GM19463 (cell line): ENCODE measurements around the gene ENTREP1.
A peak's percentile ranks its signal among the peaks of the same experiment; 100 is the strongest.
"Not testable (repeated sequence)": the region's sequence is repeated elsewhere in the genome, so short reads cannot be mapped to it uniquely, and the experiment has no call there.

Experiments
- ATAC-seq: cut with Tn5 transposase; IDR thresholded peaks from one replicate; pipeline ENCODE4 v1.9.1; 2021; ENCODE audit warnings: mild to moderate bottlenecking, moderate library complexity; ENCODE audit not compliant: unreplicated experiment

ENTREP1 gene, protein sequence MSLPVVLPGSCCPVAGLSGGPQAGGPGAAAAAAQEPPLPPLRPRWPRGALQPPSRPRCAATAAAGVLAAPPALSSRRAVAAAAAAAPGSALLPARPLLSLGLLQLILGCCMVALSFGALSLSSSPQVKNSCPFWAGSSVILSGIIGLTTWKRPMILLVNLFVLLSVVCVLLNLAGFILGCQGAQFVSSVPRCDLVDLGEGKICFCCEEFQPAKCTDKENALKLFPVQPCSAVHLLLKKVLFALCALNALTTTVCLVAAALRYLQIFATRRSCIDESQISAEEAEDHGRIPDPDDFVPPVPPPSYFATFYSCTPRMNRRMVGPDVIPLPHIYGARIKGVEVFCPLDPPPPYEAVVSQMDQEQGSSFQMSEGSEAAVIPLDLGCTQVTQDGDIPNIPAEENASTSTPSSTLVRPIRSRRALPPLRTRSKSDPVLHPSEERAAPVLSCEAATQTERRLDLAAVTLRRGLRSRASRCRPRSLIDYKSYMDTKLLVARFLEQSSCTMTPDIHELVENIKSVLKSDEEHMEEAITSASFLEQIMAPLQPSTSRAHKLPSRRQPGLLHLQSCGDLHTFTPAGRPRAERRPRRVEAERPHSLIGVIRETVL

DNA sequence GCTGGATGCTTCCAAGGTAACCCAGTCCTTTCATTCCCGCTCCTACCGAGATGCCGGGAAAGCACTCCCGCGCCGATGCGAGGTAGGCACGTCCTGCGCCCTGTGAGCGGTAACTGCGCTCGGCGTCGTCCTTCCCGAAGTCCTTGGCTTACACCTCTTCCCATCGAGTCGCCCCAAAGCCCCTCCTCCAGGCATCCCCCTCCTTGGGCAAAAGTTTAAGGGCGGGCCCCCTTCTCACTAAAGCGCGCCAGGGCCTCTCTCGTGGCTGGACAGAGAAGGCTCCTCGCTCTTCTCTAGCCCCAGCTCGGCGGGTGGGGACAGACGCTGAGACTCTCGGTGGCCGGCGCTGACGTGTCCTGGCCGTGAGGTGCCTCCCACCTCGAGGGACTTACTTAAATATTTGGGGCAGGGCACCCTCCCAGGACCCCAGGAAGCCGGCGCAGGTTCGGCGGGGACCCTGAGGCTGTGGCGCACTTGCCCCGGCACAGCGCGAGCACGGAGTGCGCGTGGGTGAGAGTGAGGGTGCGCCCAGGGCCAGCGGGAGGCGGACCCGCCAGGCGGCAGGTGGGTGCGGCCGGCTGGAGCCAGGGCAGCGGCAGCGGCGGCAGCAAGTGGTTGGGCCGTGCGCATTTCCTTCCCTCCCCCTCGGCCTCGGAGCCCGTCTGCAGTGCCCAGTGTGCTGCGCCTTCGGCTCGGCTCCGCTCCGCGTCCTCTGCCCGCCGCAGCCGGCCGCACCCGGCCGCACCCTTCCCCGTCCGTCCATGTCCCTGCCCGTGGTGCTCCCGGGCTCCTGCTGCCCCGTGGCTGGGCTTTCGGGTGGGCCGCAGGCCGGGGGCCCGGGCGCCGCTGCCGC lies at the start of gene ENTREP1:
Gene ENTREP1, plus strand, starts transcription at position 667 of the 853 bp plus-strand sequence. Its CDS starts 95 bp downstream, at position 762.
- peak; percentile 54 for ATAC-seq

DNA sequence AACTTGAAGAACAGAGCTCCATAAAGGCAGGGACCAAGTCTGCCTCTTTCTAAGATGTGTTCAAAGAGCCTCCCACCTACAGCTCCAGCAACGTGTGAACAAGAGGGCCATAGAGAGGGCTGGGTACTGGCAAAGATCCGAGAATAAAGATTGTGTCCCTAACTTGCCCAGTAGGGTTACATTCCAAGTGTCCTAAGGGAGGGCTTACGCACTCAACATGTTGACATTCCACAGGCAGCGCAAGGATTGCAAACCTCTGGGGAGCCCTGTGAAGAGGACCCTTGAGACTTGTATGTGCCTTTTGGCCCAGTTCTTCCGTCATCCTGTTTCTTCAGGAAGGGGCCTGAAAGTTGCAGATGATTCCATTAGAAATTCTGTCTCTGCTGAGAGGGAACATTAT lies 48.2 kb upstream of the ENTREP1 start:
- no peak for ATAC-seq

DNA sequence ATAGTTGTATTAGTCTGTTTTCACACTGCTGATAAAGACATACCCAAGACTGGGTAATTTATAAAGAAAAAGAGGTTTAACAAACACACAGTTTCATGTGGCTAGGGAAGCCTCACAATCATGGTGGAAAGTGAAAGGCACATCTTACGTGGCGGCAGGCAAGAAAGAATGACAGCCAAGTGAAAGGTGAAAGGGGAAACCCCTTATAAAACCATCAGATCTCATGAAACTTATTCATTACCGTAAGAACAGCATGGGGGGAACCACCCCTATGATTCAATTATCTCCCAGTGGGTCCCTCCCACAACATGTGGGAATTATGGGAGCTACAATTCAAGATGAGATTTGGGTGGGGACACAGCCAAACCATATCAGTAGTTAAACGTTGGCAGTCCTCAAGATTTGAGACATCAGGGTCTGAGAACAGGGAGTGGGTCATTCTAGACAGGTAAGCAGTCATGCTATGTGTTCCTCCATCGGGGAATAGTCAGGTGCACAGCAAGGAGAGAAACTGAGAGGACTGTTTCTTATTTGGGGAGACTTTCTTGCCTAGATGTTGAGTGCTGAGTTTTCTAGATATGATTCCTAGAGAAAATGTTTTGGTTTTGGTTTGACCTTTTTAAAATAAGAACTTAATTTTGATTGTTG lies 45.8 kb upstream of the ENTREP1 start:
- peak; percentile 79 for ATAC-seq

DNA sequence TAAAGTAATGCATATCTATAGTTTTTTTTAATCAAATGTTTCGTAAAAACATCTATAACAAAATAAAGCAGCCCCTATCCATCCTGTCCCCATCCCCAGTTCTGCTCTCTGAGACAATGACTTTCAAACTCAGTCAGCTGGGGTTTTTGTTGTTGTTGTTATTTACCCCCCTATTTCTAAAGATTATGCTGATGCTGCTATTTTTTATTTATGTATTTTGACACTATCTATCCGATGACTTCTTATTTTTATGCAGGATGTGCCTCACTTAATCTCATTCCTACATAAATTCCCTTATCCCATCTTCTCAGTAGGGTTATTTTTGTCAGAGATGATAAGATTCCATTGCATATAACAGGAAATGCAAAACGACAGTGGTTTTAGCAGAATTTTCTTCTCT lies 45.3 kb upstream of the ENTREP1 start:
- no peak for ATAC-seq

DNA sequence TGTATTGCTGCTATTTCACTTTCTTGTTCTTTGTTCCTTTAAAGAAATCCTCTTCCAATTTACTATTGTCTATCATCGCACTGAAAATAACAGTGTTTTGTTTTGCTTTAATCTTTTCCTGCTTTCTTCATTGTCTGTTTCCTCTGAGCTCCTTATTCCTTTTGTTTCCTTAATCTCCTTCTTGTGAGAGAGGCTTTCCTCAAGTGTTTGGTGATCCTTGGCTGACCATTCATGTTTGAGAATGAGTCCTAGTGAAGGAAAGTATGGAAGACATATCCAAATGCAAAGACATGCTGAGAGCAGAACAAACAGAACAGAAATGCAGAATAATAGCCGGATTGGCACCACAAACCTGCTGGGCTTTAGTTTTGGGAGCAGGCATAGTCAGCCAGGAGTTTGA lies 42.0 kb upstream of the ENTREP1 start:
- ATAC-seq = no peak

DNA sequence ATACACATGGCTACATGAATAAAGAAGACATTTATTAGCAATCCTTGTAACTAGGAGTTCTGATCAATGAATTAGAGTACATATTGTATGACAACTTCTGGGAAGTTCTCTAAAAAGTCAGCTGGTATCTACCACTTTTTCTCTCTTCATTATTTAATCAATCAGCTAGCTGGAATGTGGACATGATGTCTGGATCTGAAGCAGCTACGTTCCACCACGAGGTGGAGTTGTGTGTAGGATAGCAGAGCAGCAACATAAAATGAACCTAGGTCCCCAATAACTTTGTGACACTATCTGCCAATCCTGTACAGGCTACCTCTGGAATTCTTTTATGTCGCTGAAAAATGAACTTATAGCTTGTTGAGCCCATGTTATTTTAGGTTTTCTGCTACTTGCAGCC lies 32.9 kb upstream of the ENTREP1 start:
- ATAC-seq = no peak

- no peak for ATAC-seq
These were observed 31.9 kb upstream of the ENTREP1 start for GRCh38 chr9:69293156-69293555.

DNA sequence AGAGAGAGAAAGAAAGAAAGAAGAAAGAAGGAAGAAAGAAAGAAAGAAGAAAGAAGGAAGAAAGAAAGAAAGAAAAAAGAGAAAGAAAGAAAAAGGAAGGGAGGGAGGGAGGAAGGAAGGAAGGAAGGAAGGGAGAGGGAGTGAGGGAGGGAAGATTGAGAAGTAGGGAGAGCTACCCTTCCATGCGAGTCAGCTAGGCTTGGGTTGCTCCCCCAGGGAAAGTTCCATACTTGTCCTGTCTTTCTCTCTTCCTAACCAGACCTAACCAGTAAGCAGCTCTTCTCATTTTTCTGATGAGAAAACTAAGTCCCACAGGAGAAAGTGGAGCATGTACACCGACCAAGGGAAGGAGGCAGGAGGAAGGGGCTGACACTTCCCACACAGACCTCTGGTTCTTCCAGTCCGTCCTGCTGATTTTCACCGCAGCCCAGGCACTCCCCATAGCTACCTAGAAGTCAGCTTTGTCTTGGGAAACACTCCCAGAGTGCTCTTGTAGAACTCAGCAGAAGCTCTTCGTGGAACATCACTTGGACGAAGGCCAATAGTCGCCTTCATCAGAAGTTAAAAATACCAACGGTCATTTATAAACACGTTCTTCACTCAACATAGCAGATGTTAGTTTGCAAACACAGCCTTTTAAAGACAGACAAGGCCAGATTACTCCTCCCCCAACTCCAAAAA lies 29.0 kb upstream of the ENTREP1 start:
- ATAC-seq = no peak

GRCh38 chr9:69297300-69297980 lies 27.6 kb upstream of the ENTREP1 start:
- no peak for ATAC-seq

DNA sequence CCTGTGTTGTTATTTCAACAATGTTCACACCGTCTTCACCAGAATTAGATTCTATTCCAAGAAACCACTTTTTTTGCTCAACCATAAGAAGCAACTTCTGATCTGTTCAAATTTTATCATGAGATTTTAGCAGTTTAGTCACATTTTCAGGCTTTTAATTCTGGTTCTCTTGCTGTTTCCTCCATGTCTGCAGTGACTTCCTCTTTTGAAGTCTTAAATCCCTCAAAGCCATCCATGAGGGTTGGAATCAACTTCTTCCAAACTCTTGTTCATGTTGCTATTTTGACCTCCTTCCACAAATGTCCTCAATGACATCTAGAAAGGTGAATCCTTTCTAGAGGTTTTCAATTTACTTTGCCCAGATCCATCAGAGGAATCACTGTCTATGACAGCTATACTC lies 25.7 kb upstream of the ENTREP1 start:
- ATAC-seq = no peak

- no peak for ATAC-seq
These were observed 25.2 kb upstream of the ENTREP1 start for GRCh38 chr9:69299826-69300225.

DNA sequence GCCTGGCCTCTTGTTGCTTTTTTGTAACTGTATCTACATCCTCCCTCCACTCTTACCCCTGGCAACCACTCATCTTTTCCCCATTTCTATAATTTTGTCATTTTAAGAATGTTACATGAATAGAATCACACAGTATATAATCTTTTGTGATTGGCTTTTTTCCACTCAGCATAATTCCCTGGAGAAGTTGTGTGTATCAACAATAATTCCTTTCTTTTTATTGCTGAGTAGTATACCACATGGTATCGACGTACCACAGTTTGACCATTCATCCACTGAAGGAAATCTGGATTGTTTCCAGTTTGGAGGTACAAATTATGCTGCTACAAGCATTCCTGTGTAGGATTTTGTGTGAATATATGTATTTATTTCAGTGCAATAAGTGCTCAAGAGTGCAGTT lies 21.7 kb upstream of the ENTREP1 start:
- no peak for ATAC-seq

DNA sequence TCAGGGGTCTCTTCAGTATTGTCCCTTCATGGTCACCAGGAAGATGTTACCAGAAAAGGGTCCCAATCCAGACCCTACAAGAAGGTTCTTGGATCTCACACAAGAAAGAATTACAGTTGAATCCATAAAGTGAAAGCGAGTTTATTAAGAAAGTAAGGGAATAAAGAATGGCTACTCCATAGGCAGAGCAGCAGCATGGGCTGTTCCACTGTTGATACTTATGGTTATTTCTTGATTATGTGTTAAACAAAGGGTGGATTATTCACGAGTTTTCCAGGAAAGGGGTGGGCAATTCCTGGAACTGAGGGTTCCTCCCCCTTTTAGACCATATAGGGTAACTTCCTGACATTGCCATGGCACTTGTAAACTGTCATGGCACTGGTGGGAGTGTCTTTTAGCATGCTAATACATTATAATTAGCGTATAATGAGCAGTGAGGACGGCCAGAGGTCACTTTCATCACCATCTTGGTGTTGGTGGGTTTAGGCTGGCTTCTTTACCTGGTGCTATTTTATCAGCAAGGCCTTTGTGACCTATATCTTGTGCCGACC lies 18.0 kb upstream of the ENTREP1 start:
- ATAC-seq = not testable (repeated sequence)

- no peak for ATAC-seq
These were observed 17.4 kb upstream of the ENTREP1 start for GRCh38 chr9:69307446-69308205.

GRCh38 chr9:69308206-69308931 lies 16.6 kb upstream of the ENTREP1 start:
- ATAC-seq = no peak

DNA sequence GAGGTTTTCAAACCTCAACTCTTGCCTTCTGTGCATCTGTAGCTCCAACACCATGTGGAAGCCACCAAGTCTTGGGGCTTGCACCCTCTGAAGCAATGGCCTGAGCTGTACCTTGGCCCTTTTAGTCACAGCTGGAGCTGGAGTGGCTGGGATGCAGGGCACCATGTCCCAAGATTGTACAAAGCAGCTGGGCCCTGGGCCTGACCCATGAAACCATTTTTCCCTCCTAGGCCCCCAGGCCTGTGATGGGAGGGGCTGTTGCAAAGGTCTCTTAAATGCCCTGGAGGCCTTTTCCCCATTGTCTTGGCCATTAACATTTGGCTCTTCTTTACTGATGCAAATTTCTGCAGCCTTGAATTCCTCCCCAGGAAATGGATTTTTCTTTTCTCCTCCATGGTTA lies 11.8 kb upstream of the ENTREP1 start:
- no peak for ATAC-seq

DNA sequence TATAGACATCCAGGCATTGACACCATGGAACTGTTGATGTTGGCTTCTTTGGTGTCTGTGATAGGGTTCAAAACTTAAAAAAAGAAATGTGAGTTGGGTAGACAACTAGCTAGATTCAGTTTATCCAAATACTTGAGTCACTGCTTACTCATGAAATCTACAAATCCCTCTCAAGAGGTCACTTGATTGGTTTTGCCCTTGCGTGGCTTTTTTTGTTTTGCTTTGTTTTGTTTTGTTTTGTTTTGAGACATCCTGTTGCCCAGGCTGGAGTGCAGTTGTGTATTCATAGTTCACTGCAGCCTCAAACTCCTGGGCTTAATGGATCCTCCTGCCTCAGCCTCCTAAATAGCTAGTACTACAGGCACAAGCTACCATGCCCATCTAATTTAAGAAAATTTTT lies 10.5 kb upstream of the ENTREP1 start:
- no peak for ATAC-seq

- no peak for ATAC-seq
These were observed 7.9 kb upstream of the ENTREP1 start for GRCh38 chr9:69317081-69317480.
